Smooth muscle cell (in vitro differentiated cells): Measurements from ENCODE around the gene PRKAG1. TPM values are rescaled to one million over a fixed set of nuclear protein-coding genes. Genes with fewer than 3 reads are reported as not detected.

Source experiments
- DNase-seq: peaks from one replicate; lab custom pipeline; 2025; ENCODE audit not compliant: unreplicated experiment; lab: John Stamatoyannopoulos, UW
- H2AFZ ChIP-seq: fragments of 200-600 bp; sonication (generic); 2 replicates; pipeline ENCODE4 v1.6.0; 2016; ENCODE audit warnings: antibody characterized with exemption, low read depth, mild to moderate bottlenecking
- H3F3A ChIP-seq: fragments of 200-600 bp; sonication (generic); 2 replicates; pipeline ENCODE4 v1.6.0; 2017; ENCODE audit warnings: antibody characterized with exemption, low read depth
- H3K27ac ChIP-seq: fragments of 200-600 bp; sonication (generic); 2 replicates; pipeline ENCODE4 v1.5.1; 2016; ENCODE audit warnings: low read depth, mild to moderate bottlenecking
- H3K27me3 ChIP-seq: fragments of 200-600 bp; sonication (generic); 2 replicates; pipeline ENCODE4 v1.6.1; 2016; ENCODE audit warnings: low read depth, mild to moderate bottlenecking
- H3K36me3 ChIP-seq: fragments of 200-600 bp; sonication (generic); 2 replicates; pipeline ENCODE4 v1.5.1; 2016; ENCODE audit warnings: low read depth
- H3K4me1 ChIP-seq: fragments of 200-600 bp; sonication (generic); 2 replicates; pipeline ENCODE4 v1.5.1; 2016; ENCODE audit warnings: low read depth
- H3K4me2 ChIP-seq: fragments of 200-600 bp; sonication (generic); 2 replicates; pipeline ENCODE4 v1.6.0; 2016; ENCODE audit warnings: mild to moderate bottlenecking
- H3K4me3 ChIP-seq: fragments of 200-600 bp; sonication (generic); 2 replicates; pipeline ENCODE4 v1.5.1; 2016; ENCODE audit warnings: mild to moderate bottlenecking
- H3K79me2 ChIP-seq: fragments of 200-600 bp; sonication (generic); 2 replicates; pipeline ENCODE4 v1.6.0; 2016; ENCODE audit warnings: low read depth, mild to moderate bottlenecking
- H3K9ac ChIP-seq: fragments of 200-600 bp; sonication (generic); 2 replicates; pipeline ENCODE4 v1.6.0; 2016; ENCODE audit warnings: low read depth
- H3K9me3 ChIP-seq: fragments of 200-600 bp; sonication (generic); replicated peaks from 2 replicates; pipeline ENCODE4 v1.5.1; 2016; ENCODE audit warnings: low read depth
- H4K20me1 ChIP-seq: fragments of 200-600 bp; sonication (generic); 2 replicates; pipeline ENCODE4 v1.6.0; 2016; ENCODE audit warnings: low read depth
- WGBS: methylation state at CpG from one replicate; pipeline ENCODE4 v1.1.7; 2016; ENCODE audit warnings: low lambda C conversion rate; 5-methylcytosine and 5-hydroxymethylcytosine counted together
- polyA plus RNA-seq: library from polyadenylated mRNA; unstranded; fragments of >200 nt; fragmentation: Nextera tagmentation; extraction: Ambion mirVana; gene quantifications from 2 replicates; pipeline ENCODE4 v1.2.1, GENCODE V29; 2016
- total RNA-seq: library from RNA; depleted of rRNA; stranded (reverse); fragments of >200 nt; gene quantifications from 2 replicates; pipeline ENCODE4 v1.2.3, GENCODE V29; 2014
- TF ChIP-seq, protein P1 (sequence below): fragments of 200-600 bp; sonication (generic); IDR thresholded peaks from 2 replicates; pipeline ENCODE4 v1.5.1; 2017; ENCODE audit warnings: borderline replicate concordance, mild to moderate bottlenecking, antibody characterized with exemption; ENCODE audit not compliant: insufficient read depth, poor library complexity, severe bottlenecking

PRKAG1 gene
- total and polyA plus RNA-seq, 2 experiments from 2014 or later: 42.5 to 62.6 TPM

DNA sequence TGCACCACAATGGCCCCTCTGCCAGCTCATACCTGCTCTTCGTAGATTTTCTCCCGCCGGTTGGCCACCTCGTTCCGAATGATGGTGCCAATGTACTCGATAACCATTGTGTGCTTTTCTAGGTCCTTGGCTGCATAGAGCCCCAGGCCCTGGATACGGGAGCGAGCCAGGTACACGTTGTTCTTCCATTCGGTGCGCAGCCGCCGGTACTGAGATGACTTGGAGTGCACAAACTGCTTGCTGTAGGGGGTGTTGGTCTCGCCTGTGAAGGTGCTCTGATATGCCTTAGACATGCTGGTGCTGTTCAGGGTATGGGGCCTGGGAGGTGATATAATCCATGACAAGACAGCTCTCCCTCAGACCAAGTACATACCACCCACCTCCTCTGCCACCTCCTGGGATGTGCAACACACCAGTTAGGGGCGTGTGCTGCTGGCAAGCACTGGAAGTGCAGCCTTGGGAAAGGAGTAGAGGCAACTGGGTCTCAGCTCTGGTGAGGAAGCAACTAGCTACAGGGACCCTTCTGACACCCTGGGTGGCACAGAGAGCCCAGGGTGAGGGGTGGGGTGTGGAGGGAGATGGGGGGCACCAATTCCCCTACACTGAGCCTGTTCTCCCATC lies 4.1 kb upstream of the PRKAG1 start:
- 95% methylated on average over 15 of the region's 15 CpGs for WGBS

GRCh38 chr12:49021292-49021915 lies 2.8 kb upstream of the PRKAG1 start:
- no peaks in the 10 kb centered on the region for H3K36me3 ChIP-seq
- WGBS: 95% methylated on average over 11 of the region's 11 CpGs
- TF ChIP-seq, protein P1, sequence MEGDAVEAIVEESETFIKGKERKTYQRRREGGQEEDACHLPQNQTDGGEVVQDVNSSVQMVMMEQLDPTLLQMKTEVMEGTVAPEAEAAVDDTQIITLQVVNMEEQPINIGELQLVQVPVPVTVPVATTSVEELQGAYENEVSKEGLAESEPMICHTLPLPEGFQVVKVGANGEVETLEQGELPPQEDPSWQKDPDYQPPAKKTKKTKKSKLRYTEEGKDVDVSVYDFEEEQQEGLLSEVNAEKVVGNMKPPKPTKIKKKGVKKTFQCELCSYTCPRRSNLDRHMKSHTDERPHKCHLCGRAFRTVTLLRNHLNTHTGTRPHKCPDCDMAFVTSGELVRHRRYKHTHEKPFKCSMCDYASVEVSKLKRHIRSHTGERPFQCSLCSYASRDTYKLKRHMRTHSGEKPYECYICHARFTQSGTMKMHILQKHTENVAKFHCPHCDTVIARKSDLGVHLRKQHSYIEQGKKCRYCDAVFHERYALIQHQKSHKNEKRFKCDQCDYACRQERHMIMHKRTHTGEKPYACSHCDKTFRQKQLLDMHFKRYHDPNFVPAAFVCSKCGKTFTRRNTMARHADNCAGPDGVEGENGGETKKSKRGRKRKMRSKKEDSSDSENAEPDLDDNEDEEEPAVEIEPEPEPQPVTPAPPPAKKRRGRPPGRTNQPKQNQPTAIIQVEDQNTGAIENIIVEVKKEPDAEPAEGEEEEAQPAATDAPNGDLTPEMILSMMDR: no peak
- H3F3A ChIP-seq: peaks cover 11% of the 10 kb centered on the region
- H3K27ac ChIP-seq: no peak overlapping the region
- H2AFZ ChIP-seq: no peak overlapping the region
- H3K4me1 ChIP-seq: peaks cover 8% of the 10 kb centered on the region
- no peaks in the 10 kb centered on the region for H3K9me3 ChIP-seq
- H3K79me2 ChIP-seq: peaks cover 10% of the 10 kb centered on the region
- no peak overlapping the region for H3K4me3 ChIP-seq
- H3K27me3 ChIP-seq: no peaks in the 10 kb centered on the region
- no peak overlapping the region for H3K4me2 ChIP-seq
- H3K9ac ChIP-seq: no peak overlapping the region
- H4K20me1 ChIP-seq: no peaks in the 10 kb centered on the region
- no peak for DNase-seq

More for the DNA sequence above, 4.1 kb upstream of the PRKAG1 start:
- TF ChIP-seq, protein P1: no peak
- Histone ChIP-seq H3K27me3 (no peaks in the 10 kb centered on the region), H3K79me2 (no peaks in the 10 kb centered on the region), H3K4me2 (no peak overlapping the region), H2AFZ (no peak overlapping the region), H3K4me3 (no peak overlapping the region), H4K20me1 (no peaks in the 10 kb centered on the region), H3K9me3 (no peaks in the 10 kb centered on the region), H3K27ac (no peak overlapping the region), H3K4me1 (peaks cover 4% of the 10 kb centered on the region), H3K36me3 (no peaks in the 10 kb centered on the region), H3K9ac (no peak overlapping the region), H3F3A (peaks cover 11% of the 10 kb centered on the region)
- no peak for DNase-seq

- Histone ChIP-seq H3K9ac (no peak overlapping the region), H2AFZ (no peak overlapping the region), H3K4me3 (no peak overlapping the region), H3K4me2 (no peak overlapping the region), H3K27me3 (no peaks in the 10 kb centered on the region), H3K27ac (peak overlapping the region; percentile 97), H4K20me1 (no peaks in the 10 kb centered on the region), H3K79me2 (peaks cover 18% of the 10 kb centered on the region), H3K9me3 (no peaks in the 10 kb centered on the region), H3K4me1 (peaks cover 8% of the 10 kb centered on the region), H3K36me3 (no peaks in the 10 kb centered on the region), H3F3A (peaks cover 11% of the 10 kb centered on the region)
- DNase-seq: no peak
- 100% methylated on average over 4 of the region's 6 CpGs for WGBS
- TF ChIP-seq, protein P1: no peak
These were observed 1.9 kb upstream of the PRKAG1 start for GRCh38 chr12:49020441-49020840.
